Suprapubic skin (tissue), 4 donors: ENCODE measurements around the gene MAP7. TPM values are rescaled to one million over a fixed set of nuclear protein-coding genes. Genes with fewer than 3 reads are reported as not detected.

ENCODE experiments used
- DNase-seq, 2 donors: peaks; one replicate each; pipeline ENCODE4 v3.0.0-alpha.2; 2019; ENCODE audit warnings: low spot score in 2 of 2
- H3K27ac ChIP-seq: fragments of 200-600 bp; sonication (generic); one replicate; pipeline ENCODE4 v1.5.1; 2019
- H3K27me3 ChIP-seq: fragments of 200-600 bp; sonication (generic); one replicate; pipeline ENCODE4 v1.5.1; 2019
- H3K36me3 ChIP-seq: fragments of 200-600 bp; sonication (generic); one replicate; pipeline ENCODE4 v1.5.1; 2019
- H3K4me1 ChIP-seq: fragments of 200-600 bp; sonication (generic); one replicate; pipeline ENCODE4 v1.5.1; 2019
- H3K4me3 ChIP-seq: fragments of 200-600 bp; sonication (generic); one replicate; pipeline ENCODE4 v1.5.1; 2019; ENCODE audit warnings: mild to moderate bottlenecking
- H3K9me3 ChIP-seq: fragments of 200-600 bp; sonication (generic); one replicate; pipeline ENCODE4 v1.5.1; 2019
- EP300 ChIP-seq: sonication (generic); formaldehyde crosslinking; IDR thresholded peaks from one replicate; pipeline ENCODE4 v1.6.1; 2017; ENCODE audit warnings: antibody characterized with exemption
- POLR2A ChIP-seq, 2 donors: fragments of 450-650 bp; IDR thresholded peaks; one replicate each; pipeline ENCODE4 v1.6.1; 2017; ENCODE audit warnings: antibody characterized with exemption in 2 of 2, mild to moderate bottlenecking in 2 of 2, moderate library complexity in 2 of 2
- POLR2AphosphoS5 ChIP-seq, 3 donors: sonication (generic); formaldehyde crosslinking; IDR thresholded peaks; one replicate each; pipeline ENCODE4 v1.6.1; 2017; ENCODE audit warnings: antibody characterized with exemption in 3 of 3
- WGBS: methylation state at CpG from one replicate; pipeline ENCODE4 v1.1.5; 2018; 5-methylcytosine and 5-hydroxymethylcytosine counted together
- total RNA-seq, 4 donors: library from RNA; depleted of rRNA; stranded (reverse); fragments of >200 nt; gene quantifications; one replicate each; pipeline ENCODE4 v1.1.0, GENCODE V29; 2016
- TF ChIP-seq, protein P1 (sequence below), 2 donors: fragments of 200-600 bp in 1 of 2; fragments of 450-650 bp in 1 of 2; sonication (generic) in 1 of 2; IDR thresholded peaks; one replicate each; pipeline ENCODE4 v1.5.1; 2016 to 2019; ENCODE audit warnings: antibody characterized with exemption in 2 of 2, mild to moderate bottlenecking in 1 of 2, moderate library complexity in 1 of 2

The MAP7 gene
- total RNA-seq, 4 donors from 2014 or later: 25.9 to 41.0 (median 28.8) TPM

GRCh38 chr6:136333824-136334464 is 216.3 kb downstream of the MAP7 start:
- no peaks in the 10 kb centered on the region for H3K4me1 ChIP-seq
- 88% methylated on average over 11 of the region's 11 CpGs for WGBS
- no peaks in the 10 kb centered on the region for H3K36me3 ChIP-seq
- TF ChIP-seq POLR2AphosphoS5 (IDR thresholded peaks at IDR 0.05): no peak
- TF ChIP-seq, protein P1, sequence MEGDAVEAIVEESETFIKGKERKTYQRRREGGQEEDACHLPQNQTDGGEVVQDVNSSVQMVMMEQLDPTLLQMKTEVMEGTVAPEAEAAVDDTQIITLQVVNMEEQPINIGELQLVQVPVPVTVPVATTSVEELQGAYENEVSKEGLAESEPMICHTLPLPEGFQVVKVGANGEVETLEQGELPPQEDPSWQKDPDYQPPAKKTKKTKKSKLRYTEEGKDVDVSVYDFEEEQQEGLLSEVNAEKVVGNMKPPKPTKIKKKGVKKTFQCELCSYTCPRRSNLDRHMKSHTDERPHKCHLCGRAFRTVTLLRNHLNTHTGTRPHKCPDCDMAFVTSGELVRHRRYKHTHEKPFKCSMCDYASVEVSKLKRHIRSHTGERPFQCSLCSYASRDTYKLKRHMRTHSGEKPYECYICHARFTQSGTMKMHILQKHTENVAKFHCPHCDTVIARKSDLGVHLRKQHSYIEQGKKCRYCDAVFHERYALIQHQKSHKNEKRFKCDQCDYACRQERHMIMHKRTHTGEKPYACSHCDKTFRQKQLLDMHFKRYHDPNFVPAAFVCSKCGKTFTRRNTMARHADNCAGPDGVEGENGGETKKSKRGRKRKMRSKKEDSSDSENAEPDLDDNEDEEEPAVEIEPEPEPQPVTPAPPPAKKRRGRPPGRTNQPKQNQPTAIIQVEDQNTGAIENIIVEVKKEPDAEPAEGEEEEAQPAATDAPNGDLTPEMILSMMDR (IDR thresholded peaks at IDR 0.05): no peak
- no peak for TF ChIP-seq POLR2A (IDR thresholded peaks at IDR 0.05)
- TF ChIP-seq EP300: no peak
- H3K27me3 ChIP-seq: no peaks in the 10 kb centered on the region
- H3K27ac ChIP-seq: no peak overlapping the region
- DNase-seq: no peak
- H3K9me3 ChIP-seq: no peaks in the 10 kb centered on the region
- H3K4me3 ChIP-seq: no peak overlapping the region

DNA sequence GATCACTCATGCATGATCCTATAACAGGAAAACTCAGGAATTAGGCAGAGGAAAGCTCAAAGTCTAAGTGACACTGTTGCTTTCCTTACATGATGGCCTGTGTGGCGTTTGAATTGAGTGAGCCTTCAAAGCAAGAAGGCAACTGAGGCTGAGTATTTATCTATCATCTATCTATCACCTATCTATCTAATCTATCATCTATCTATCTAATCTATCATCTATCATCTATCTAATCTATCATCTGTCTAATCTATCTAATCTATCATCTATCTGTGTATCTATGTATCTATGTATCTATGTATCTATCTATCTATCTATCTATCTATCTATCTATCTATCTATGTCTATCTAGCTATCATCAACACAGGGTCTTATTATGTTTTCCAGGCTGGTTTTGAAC is 218.8 kb downstream of the MAP7 start:
- Histone ChIP-seq H3K9me3 (no peaks in the 10 kb centered on the region), H3K4me1 (no peaks in the 10 kb centered on the region), H3K4me3 (no peak overlapping the region), H3K27ac (no peak overlapping the region), H3K27me3 (no peaks in the 10 kb centered on the region), H3K36me3 (no peaks in the 10 kb centered on the region)
- no peak for DNase-seq
- 93% methylated on average over 1 of the region's 1 CpG for WGBS
- TF ChIP-seq EP300: no peak
- TF ChIP-seq POLR2AphosphoS5 (IDR thresholded peaks at IDR 0.05): no peak
- no peak for TF ChIP-seq POLR2A (IDR thresholded peaks at IDR 0.05)
- TF ChIP-seq, protein P1 (IDR thresholded peaks at IDR 0.05): no peak

DNA sequence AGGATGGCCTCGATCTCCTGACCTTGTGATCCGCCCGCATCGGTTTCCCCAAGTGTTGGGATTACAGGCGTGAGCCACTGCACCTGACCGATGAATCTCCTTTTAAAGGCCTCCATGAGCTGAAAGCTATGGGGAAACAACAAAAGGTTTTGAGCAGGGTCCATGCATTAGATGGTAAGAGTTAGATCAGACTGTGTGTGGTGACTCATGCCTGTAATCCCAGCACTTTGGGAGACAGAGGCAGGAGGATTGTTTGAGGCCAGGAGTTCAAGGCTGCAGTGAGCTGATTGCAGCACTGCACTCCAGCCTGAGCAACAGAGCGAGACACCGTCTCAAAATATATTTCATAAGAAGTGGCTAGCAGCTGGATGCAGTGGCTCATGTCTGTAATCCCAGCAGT is 219.6 kb downstream of the MAP7 start:
- Histone ChIP-seq H3K4me1 (no peaks in the 10 kb centered on the region), H3K4me3 (no peak overlapping the region), H3K36me3 (no peaks in the 10 kb centered on the region), H3K27me3 (no peaks in the 10 kb centered on the region), H3K9me3 (no peaks in the 10 kb centered on the region), H3K27ac (no peak overlapping the region)
- TF ChIP-seq POLR2AphosphoS5 (IDR thresholded peaks at IDR 0.05): no peak
- no peak for TF ChIP-seq EP300
- TF ChIP-seq, protein P1 (IDR thresholded peaks at IDR 0.05): no peak
- no peak for TF ChIP-seq POLR2A (IDR thresholded peaks at IDR 0.05)
- DNase-seq: no peak
- WGBS: 93% methylated on average over 8 of the region's 8 CpGs

- 72% methylated on average over 8 of the region's 8 CpGs for WGBS
- H3K4me3 ChIP-seq: no peak overlapping the region
- H3K4me1 ChIP-seq: no peaks in the 10 kb centered on the region
- no peaks in the 10 kb centered on the region for H3K36me3 ChIP-seq
- TF ChIP-seq, protein P1 (IDR thresholded peaks at IDR 0.05): no peak
- TF ChIP-seq POLR2AphosphoS5 (IDR thresholded peaks at IDR 0.05): no peak
- TF ChIP-seq POLR2A (IDR thresholded peaks at IDR 0.05): no peak
- no peak for TF ChIP-seq EP300
- no peak overlapping the region for H3K27ac ChIP-seq
- no peaks in the 10 kb centered on the region for H3K9me3 ChIP-seq
- H3K27me3 ChIP-seq: no peaks in the 10 kb centered on the region
- DNase-seq: no peak
Observed at GRCh38 chr6:136326038-136326553, 224.1 kb downstream of the MAP7 start.

GRCh38 chr6:136324686-136325380 is 225.4 kb downstream of the MAP7 start:
- DNase-seq: no peak
- WGBS: 45% methylated on average over 10 of the region's 10 CpGs
- Histone ChIP-seq H3K27ac (no peak overlapping the region), H3K27me3 (no peaks in the 10 kb centered on the region), H3K4me1 (no peaks in the 10 kb centered on the region), H3K9me3 (no peaks in the 10 kb centered on the region), H3K36me3 (no peaks in the 10 kb centered on the region), H3K4me3 (no peak overlapping the region)
- TF ChIP-seq EP300 (no peak), POLR2AphosphoS5 (IDR thresholded peaks at IDR 0.05) (no peak), POLR2A (IDR thresholded peaks at IDR 0.05) (no peak)
- TF ChIP-seq, protein P1 (IDR thresholded peaks at IDR 0.05): no peak
